ENCODE results near the gene TRAPPC13.

- TF ChIP-seq CTCF (IDR thresholded peaks at IDR 0.05 in 4 of 5, conservative IDR thresholded peaks at IDR 0.05 in 1 of 5) (no peak), POLR2A (IDR thresholded peaks at IDR 0.05) (no peak)
Measured at GRCh38 chr5:65674749-65675148, 49.9 kb downstream of the TRAPPC13 start.

Measured in gastrocnemius medialis (tissue), 4 donors.